Neural progenitor cell (in vitro differentiated cells): ENCODE results near the gene CELF4.

ENCODE experiments used
- EZH2 ChIP-seq: fragments of 200-600 bp; sonication (generic); IDR thresholded peaks from 2 replicates; pipeline ENCODE4 v1.6.1; 2017; ENCODE audit warnings: antibody characterized with exemption, mild to moderate bottlenecking, moderate library complexity
- EZH2phosphoT487 ChIP-seq: fragments of 200-600 bp; sonication (generic); IDR thresholded peaks from 2 replicates; pipeline ENCODE4 v1.6.1; 2017; ENCODE audit warnings: antibody characterized with exemption
- TF ChIP-seq, protein P1 (sequence below): fragments of 200-600 bp; sonication (generic); IDR thresholded peaks from 2 replicates; pipeline ENCODE4 v1.5.1; 2017; ENCODE audit warnings: antibody characterized with exemption, mild to moderate bottlenecking

DNA sequence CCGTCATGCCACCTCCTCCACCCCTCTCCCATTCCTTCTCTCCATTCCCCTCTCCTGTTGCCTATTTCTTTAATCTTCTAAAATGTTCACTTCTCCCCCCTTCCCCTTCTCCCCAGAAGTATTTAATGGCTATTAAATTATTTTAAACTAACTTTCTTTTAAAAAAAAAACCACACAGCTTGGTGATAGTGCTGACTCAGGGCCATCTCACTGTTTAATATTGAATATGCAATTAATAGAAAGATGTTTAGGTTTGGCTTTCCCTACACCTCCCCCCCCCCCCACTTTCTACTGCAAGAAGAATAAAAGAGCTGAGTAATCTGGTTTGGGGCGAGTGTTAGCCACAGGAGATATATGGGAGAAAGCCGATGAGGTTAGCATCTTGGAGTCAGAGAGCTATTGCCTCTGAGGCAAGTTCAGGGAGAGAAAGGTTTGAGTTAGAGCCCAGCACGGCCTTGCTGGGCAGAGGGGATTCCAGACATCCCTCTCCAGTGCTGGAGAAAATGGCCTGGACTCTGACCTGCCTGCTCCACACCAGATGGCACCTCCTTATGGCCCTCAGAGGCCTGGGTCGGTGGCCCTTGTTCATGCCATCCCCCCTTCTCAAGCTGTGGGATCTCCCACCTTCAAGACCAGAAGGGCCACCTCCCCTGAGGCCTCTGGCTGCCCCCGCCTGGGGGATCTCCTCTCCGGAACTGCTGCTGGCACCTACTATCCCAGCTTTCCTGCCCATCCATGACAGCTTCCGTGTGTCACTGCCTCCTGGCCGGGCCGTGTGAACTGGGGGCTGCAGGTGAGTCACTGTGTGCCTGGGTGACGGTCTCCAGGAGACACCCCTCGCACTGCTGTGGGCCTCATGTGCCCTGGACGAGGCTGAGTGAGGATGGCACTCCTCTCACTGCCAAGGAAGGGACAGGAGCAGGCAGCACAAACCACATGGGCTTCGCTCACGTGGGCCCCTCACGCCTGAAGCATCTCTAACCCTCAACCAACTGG, 246.9 kb downstream of the CELF4 start:
- TF ChIP-seq EZH2 = no peak
- TF ChIP-seq, protein P1, sequence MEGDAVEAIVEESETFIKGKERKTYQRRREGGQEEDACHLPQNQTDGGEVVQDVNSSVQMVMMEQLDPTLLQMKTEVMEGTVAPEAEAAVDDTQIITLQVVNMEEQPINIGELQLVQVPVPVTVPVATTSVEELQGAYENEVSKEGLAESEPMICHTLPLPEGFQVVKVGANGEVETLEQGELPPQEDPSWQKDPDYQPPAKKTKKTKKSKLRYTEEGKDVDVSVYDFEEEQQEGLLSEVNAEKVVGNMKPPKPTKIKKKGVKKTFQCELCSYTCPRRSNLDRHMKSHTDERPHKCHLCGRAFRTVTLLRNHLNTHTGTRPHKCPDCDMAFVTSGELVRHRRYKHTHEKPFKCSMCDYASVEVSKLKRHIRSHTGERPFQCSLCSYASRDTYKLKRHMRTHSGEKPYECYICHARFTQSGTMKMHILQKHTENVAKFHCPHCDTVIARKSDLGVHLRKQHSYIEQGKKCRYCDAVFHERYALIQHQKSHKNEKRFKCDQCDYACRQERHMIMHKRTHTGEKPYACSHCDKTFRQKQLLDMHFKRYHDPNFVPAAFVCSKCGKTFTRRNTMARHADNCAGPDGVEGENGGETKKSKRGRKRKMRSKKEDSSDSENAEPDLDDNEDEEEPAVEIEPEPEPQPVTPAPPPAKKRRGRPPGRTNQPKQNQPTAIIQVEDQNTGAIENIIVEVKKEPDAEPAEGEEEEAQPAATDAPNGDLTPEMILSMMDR = no peak
- no peak for TF ChIP-seq EZH2phosphoT487
